ENCODE results near the gene CCDC17.
A peak's percentile ranks its signal among the peaks of the same experiment; 100 is the strongest.

The CCDC17 gene

GRCh38 chr1:45594412-45594811, 29.4 kb downstream of the CCDC17 start:
- Histone ChIP-seq H3K27me3 (ENCODE audit: control insufficient read depth, insufficient read depth, low read length) (no peaks in the 10 kb centered on the region), H3K4me3 (ENCODE audit: low read length) (no peak overlapping the region), H3K36me3 (ENCODE audit: insufficient read depth, low read length) (peaks cover 19% of the 10 kb centered on the region), H3K9me3 (replicated peaks; ENCODE audit: low read length) (no peaks in the 10 kb centered on the region), H3K9ac (ENCODE audit: low read depth, low read length) (no peak overlapping the region), H3K4me1 (ENCODE audit: control insufficient read depth, insufficient read depth, low read length) (peaks cover 5% of the 10 kb centered on the region), H3K4me2 (ENCODE audit: low read length) (no peak overlapping the region)

GRCh38 chr1:45589861-45590260, 34.0 kb downstream of the CCDC17 start:
- Histone ChIP-seq H3K36me3 (ENCODE audit: insufficient read depth, low read length) (peaks cover 12% of the 10 kb centered on the region), H3K27me3 (ENCODE audit: control insufficient read depth, insufficient read depth, low read length) (no peaks in the 10 kb centered on the region), H3K9ac (ENCODE audit: low read depth, low read length) (no peak overlapping the region), H3K4me2 (ENCODE audit: low read length) (peak overlapping the region; percentile 2), H3K4me1 (ENCODE audit: control insufficient read depth, insufficient read depth, low read length) (peaks cover 23% of the 10 kb centered on the region), H3K9me3 (replicated peaks; ENCODE audit: low read length) (no peaks in the 10 kb centered on the region), H3K4me3 (ENCODE audit: low read length) (no peak overlapping the region)

GRCh38 chr1:45586769-45587168, 37.1 kb downstream of the CCDC17 start:
- Histone ChIP-seq H3K27me3 (ENCODE audit: control insufficient read depth, insufficient read depth, low read length) (no peaks in the 10 kb centered on the region), H3K9ac (ENCODE audit: low read depth, low read length) (peak overlapping the region; percentile 93), H3K4me2 (ENCODE audit: low read length) (peak overlapping the region; percentile 95), H3K4me1 (ENCODE audit: control insufficient read depth, insufficient read depth, low read length) (peaks cover 23% of the 10 kb centered on the region), H3K9me3 (replicated peaks; ENCODE audit: low read length) (no peaks in the 10 kb centered on the region), H3K36me3 (ENCODE audit: insufficient read depth, low read length) (peaks cover 3% of the 10 kb centered on the region), H3K4me3 (ENCODE audit: low read length) (peak overlapping the region; percentile 86)

GRCh38 chr1:45585496-45586075, 38.3 kb downstream of the CCDC17 start:
- no peaks in the 10 kb centered on the region for H3K36me3 ChIP-seq (ENCODE audit: insufficient read depth, low read length)
- H3K4me1 ChIP-seq (ENCODE audit: control insufficient read depth, insufficient read depth, low read length): peaks cover 23% of the 10 kb centered on the region
- H3K27me3 ChIP-seq (ENCODE audit: control insufficient read depth, insufficient read depth, low read length): no peaks in the 10 kb centered on the region
- peak overlapping the region; percentile 95 for H3K4me2 ChIP-seq (ENCODE audit: low read length)
- peak overlapping the region; percentile 93 for H3K9ac ChIP-seq (ENCODE audit: low read depth, low read length)
- H3K9me3 ChIP-seq (replicated peaks; ENCODE audit: low read length): no peaks in the 10 kb centered on the region
- peak overlapping the region; percentile 86 for H3K4me3 ChIP-seq (ENCODE audit: low read length)

GRCh38 chr1:45585110-45585426, 38.8 kb downstream of the CCDC17 start:
- Histone ChIP-seq H3K9me3 (replicated peaks; ENCODE audit: low read length) (no peaks in the 10 kb centered on the region), H3K4me3 (ENCODE audit: low read length) (peak overlapping the region; percentile 86), H3K9ac (ENCODE audit: low read depth, low read length) (peak overlapping the region; percentile 93), H3K4me1 (ENCODE audit: control insufficient read depth, insufficient read depth, low read length) (peaks cover 22% of the 10 kb centered on the region), H3K4me2 (ENCODE audit: low read length) (peak overlapping the region; percentile 95), H3K27me3 (ENCODE audit: control insufficient read depth, insufficient read depth, low read length) (no peaks in the 10 kb centered on the region), H3K36me3 (ENCODE audit: insufficient read depth, low read length) (no peaks in the 10 kb centered on the region)

GRCh38 chr1:45584351-45585109, 39.3 kb downstream of the CCDC17 start:
- Histone ChIP-seq H3K9ac (ENCODE audit: low read depth, low read length) (peak overlapping the region; percentile 93), H3K4me3 (ENCODE audit: low read length) (peak overlapping the region; percentile 86), H3K36me3 (ENCODE audit: insufficient read depth, low read length) (no peaks in the 10 kb centered on the region), H3K9me3 (replicated peaks; ENCODE audit: low read length) (no peaks in the 10 kb centered on the region), H3K27me3 (ENCODE audit: control insufficient read depth, insufficient read depth, low read length) (no peaks in the 10 kb centered on the region), H3K4me2 (ENCODE audit: low read length) (peak overlapping the region; percentile 95), H3K4me1 (ENCODE audit: control insufficient read depth, insufficient read depth, low read length) (peaks cover 18% of the 10 kb centered on the region)

- H3K36me3 ChIP-seq (ENCODE audit: insufficient read depth, low read length): no peaks in the 10 kb centered on the region
- no peaks in the 10 kb centered on the region for H3K27me3 ChIP-seq (ENCODE audit: control insufficient read depth, insufficient read depth, low read length)
Measured at GRCh38 chr1:45583666-45584350, 40.0 kb downstream of the CCDC17 start, which contains the start of gene NASP. NASP (plus strand) TSS chr1:45584041; CDS start chr1:45584147, 106 bp downstream.

GRCh38 chr1:45583264-45583665, 40.6 kb downstream of the CCDC17 start:
- peaks cover 18% of the 10 kb centered on the region for H3K4me1 ChIP-seq (ENCODE audit: control insufficient read depth, insufficient read depth, low read length)
- H3K9ac ChIP-seq (ENCODE audit: low read depth, low read length): peak overlapping the region; percentile 93
- H3K9me3 ChIP-seq (replicated peaks; ENCODE audit: low read length): no peaks in the 10 kb centered on the region
- peak overlapping the region; percentile 86 for H3K4me3 ChIP-seq (ENCODE audit: low read length)
- H3K27me3 ChIP-seq (ENCODE audit: control insufficient read depth, insufficient read depth, low read length): no peaks in the 10 kb centered on the region
- H3K36me3 ChIP-seq (ENCODE audit: insufficient read depth, low read length): no peaks in the 10 kb centered on the region
- H3K4me2 ChIP-seq (ENCODE audit: low read length): peak overlapping the region; percentile 95

More at GRCh38 chr1:45583666-45584350, 40.0 kb downstream of the CCDC17 start, which contains the start of gene NASP:
- no peaks in the 10 kb centered on the region for H3K9me3 ChIP-seq (replicated peaks; ENCODE audit: low read length)
- peak within 1 kb of the TSS; percentile 86 for H3K4me3 ChIP-seq (ENCODE audit: low read length)
- peak within 1 kb of the TSS; percentile 93 for H3K9ac ChIP-seq (ENCODE audit: low read depth, low read length)
- peaks cover 18% of the 10 kb centered on the region for H3K4me1 ChIP-seq (ENCODE audit: control insufficient read depth, insufficient read depth, low read length)
- H3K4me2 ChIP-seq (ENCODE audit: low read length): peak within 1 kb of the TSS; percentile 95

- Histone ChIP-seq H3K9ac (ENCODE audit: low read depth, low read length) (no peak overlapping the region), H3K9me3 (replicated peaks; ENCODE audit: low read length) (no peaks in the 10 kb centered on the region)
Measured at GRCh38 chr1:45574105-45574626, 49.7 kb downstream of the CCDC17 start.

GRCh38 chr1:45573231-45573804, 50.5 kb downstream of the CCDC17 start:
- Histone ChIP-seq H3K36me3 (ENCODE audit: insufficient read depth, low read length) (peaks cover 27% of the 10 kb centered on the region), H3K9me3 (replicated peaks; ENCODE audit: low read length) (no peaks in the 10 kb centered on the region), H3K27me3 (ENCODE audit: control insufficient read depth, insufficient read depth, low read length) (no peaks in the 10 kb centered on the region), H3K4me3 (ENCODE audit: low read length) (no peak overlapping the region), H3K4me1 (ENCODE audit: control insufficient read depth, insufficient read depth, low read length) (no peaks in the 10 kb centered on the region), H3K9ac (ENCODE audit: low read depth, low read length) (no peak overlapping the region), H3K4me2 (ENCODE audit: low read length) (no peak overlapping the region)

More at GRCh38 chr1:45574105-45574626, 49.7 kb downstream of the CCDC17 start:
- H3K27me3 ChIP-seq (ENCODE audit: control insufficient read depth, insufficient read depth, low read length): no peaks in the 10 kb centered on the region
- no peaks in the 10 kb centered on the region for H3K4me1 ChIP-seq (ENCODE audit: control insufficient read depth, insufficient read depth, low read length)
- peaks cover 18% of the 10 kb centered on the region for H3K36me3 ChIP-seq (ENCODE audit: insufficient read depth, low read length)
- H3K4me3 ChIP-seq (ENCODE audit: low read length): no peak overlapping the region
- H3K4me2 ChIP-seq (ENCODE audit: low read length): no peak overlapping the region

- Histone ChIP-seq H3K4me1 (ENCODE audit: control insufficient read depth, insufficient read depth, low read length) (no peaks in the 10 kb centered on the region), H3K27me3 (ENCODE audit: control insufficient read depth, insufficient read depth, low read length) (no peaks in the 10 kb centered on the region), H3K36me3 (ENCODE audit: insufficient read depth, low read length) (peaks cover 42% of the 10 kb centered on the region), H3K4me3 (ENCODE audit: low read length) (no peak overlapping the region), H3K9ac (ENCODE audit: low read depth, low read length) (no peak overlapping the region), H3K4me2 (ENCODE audit: low read length) (no peak overlapping the region), H3K9me3 (replicated peaks; ENCODE audit: low read length) (no peaks in the 10 kb centered on the region)
Measured at GRCh38 chr1:45570631-45571030, 53.2 kb downstream of the CCDC17 start.

All from skeletal muscle satellite cell (primary cell).